Choroid plexus epithelial cell (primary cell): ENCODE results near the gene RPAP3.

ENCODE experiments used
- DNase-seq: peaks from one replicate; pipeline ENCODE4 v3.0.0-alpha.2; 2010; ENCODE audit warnings: low read depth
- H3K4me3 ChIP-seq: 2 replicates; pipeline ENCODE4 v1.5.1; 2011; ENCODE audit warnings: low read depth, mild to moderate bottlenecking, control low read depth, low read length, moderate library complexity
- TF ChIP-seq, protein P1 (sequence below): conservative IDR thresholded peaks from 2 replicates; pipeline ENCODE4 v1.5.1; 2011; ENCODE audit warnings: low read depth, mild to moderate bottlenecking, control low read depth, inconsistent platforms, low read length, moderate library complexity

RPAP3 gene

GRCh38 chr12:47732504-47732903, 26.7 kb upstream of the RPAP3 start:
- no peak for DNase-seq
- TF ChIP-seq, protein P1, sequence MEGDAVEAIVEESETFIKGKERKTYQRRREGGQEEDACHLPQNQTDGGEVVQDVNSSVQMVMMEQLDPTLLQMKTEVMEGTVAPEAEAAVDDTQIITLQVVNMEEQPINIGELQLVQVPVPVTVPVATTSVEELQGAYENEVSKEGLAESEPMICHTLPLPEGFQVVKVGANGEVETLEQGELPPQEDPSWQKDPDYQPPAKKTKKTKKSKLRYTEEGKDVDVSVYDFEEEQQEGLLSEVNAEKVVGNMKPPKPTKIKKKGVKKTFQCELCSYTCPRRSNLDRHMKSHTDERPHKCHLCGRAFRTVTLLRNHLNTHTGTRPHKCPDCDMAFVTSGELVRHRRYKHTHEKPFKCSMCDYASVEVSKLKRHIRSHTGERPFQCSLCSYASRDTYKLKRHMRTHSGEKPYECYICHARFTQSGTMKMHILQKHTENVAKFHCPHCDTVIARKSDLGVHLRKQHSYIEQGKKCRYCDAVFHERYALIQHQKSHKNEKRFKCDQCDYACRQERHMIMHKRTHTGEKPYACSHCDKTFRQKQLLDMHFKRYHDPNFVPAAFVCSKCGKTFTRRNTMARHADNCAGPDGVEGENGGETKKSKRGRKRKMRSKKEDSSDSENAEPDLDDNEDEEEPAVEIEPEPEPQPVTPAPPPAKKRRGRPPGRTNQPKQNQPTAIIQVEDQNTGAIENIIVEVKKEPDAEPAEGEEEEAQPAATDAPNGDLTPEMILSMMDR: no peak

DNA sequence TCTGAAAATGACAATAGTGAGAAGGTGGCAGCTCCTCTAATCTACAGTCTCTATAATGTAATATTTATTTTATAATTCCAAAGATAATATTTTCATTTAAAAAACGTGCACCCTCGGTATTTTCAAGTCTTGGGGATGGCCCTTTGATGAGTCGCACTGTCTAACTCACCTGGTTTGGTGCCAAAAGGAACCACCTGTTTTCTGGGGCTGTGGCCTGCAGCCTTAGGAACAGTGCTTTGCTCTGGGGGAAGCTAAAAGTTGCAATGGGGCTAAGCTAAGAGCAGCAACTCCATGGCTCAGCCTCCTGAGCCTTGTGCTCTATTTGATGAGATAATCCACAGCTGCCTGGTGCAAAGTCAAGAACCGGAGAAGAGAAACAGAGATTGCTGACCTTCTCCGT, 25.9 kb upstream of the RPAP3 start:
- TF ChIP-seq, protein P1: no peak
- DNase-seq: no peak
- H3K4me3 ChIP-seq: no peak overlapping the region

More at GRCh38 chr12:47732504-47732903, 26.7 kb upstream of the RPAP3 start:
- H3K4me3 ChIP-seq: no peak overlapping the region

- TF ChIP-seq, protein P1: no peak
- no peak for DNase-seq
- no peak overlapping the region for H3K4me3 ChIP-seq
Observed at GRCh38 chr12:47730341-47730744, 24.5 kb upstream of the RPAP3 start.

GRCh38 chr12:47729233-47729632, 23.4 kb upstream of the RPAP3 start:
- TF ChIP-seq, protein P1: no peak
- H3K4me3 ChIP-seq: no peak overlapping the region
- no peak for DNase-seq

GRCh38 chr12:47725893-47726292, 20.1 kb upstream of the RPAP3 start:
- no peak overlapping the region for H3K4me3 ChIP-seq
- peak; percentile 75 for DNase-seq
- TF ChIP-seq, protein P1: no peak

- TF ChIP-seq, protein P1: no peak
- no peak for DNase-seq
- H3K4me3 ChIP-seq: no peak within 1 kb of the TSS
Observed at GRCh38 chr12:47725091-47725772, 19.4 kb upstream of the RPAP3 start, which contains the start of gene ENDOU. Gene ENDOU, minus strand, starts transcription at chr12:47725490. Its CDS starts 77 bp downstream, at chr12:47725413.

DNA sequence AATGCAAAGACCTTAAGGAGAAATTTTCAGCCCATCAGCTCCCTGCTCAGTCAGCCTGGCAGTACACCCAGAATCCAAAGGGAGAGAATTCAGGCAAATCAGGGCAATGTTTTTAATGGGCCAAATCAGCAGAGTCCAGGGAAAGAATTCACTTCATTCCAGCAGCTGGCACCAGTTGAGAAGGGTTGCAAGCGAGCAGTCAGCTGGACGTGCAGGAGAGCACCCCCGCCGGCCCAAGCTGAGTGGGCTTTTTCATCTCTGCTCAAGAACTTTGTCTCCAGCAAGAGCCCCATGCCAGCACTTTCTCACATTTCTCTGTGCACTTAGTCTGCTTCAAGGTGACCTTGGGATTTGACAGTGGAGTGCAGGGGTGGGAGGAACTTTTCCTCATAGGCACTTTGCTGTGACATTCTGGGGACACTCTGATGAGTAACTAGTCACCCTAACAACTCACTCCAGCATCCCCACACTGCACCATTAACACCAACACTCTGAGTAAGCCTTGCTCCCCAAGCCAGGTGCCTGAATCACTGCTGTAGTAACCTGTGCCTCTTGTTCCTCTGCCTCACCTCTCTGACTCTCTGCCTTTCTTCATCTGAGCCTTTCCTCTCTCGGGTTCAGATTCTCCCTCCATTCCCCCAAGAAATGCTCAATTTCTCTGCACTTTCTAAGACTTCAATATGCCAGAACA, 17.3 kb upstream of the RPAP3 start:
- DNase-seq: no peak
- H3K4me3 ChIP-seq: no peak overlapping the region
- TF ChIP-seq, protein P1: no peak
